ENCODE results near the gene NUDCD2.

- TF ChIP-seq CTCF (IDR thresholded peaks at IDR 0.05; ENCODE audit: low read length) (no peak), EZH2phosphoT487 (IDR thresholded peaks at IDR 0.05; ENCODE audit: low read length) (no peak)
Observed at GRCh38 chr5:163460562-163461171, 765 bp upstream of the NUDCD2 start, which contains the start of gene HMMR.

Measured in MM.1S (cell line).